Stimulated activated CD4-positive, alpha-beta T cell treated with anti-CD3 and anti-CD28 coated beads, Interleukin-1b, Interleukin-23, amount 100 ng/mL, for 48 hours (primary cell): Measurements from ENCODE around the gene ITPK1.

Experiments
- DNase-seq: peaks from one replicate; pipeline ENCODE4 v3.0.0-alpha.2; 2020

The ITPK1 gene

GRCh38 chr14:93006567-93007051 is 109.1 kb downstream of the ITPK1 start:
- no peak for DNase-seq

GRCh38 chr14:93005838-93006237 is 109.9 kb downstream of the ITPK1 start:
- no peak for DNase-seq

- no peak for DNase-seq
Observed at GRCh38 chr14:93005135-93005813, 110.5 kb downstream of the ITPK1 start.

GRCh38 chr14:93004699-93005082 is 111.0 kb downstream of the ITPK1 start:
- DNase-seq: no peak

- DNase-seq: no peak
Observed at GRCh38 chr14:93003945-93004698, 111.6 kb downstream of the ITPK1 start.

- no peak for DNase-seq
Observed at GRCh38 chr14:93002851-93003298, 112.8 kb downstream of the ITPK1 start.

- DNase-seq: no peak
Observed at GRCh38 chr14:93002049-93002448, 113.7 kb downstream of the ITPK1 start.

- no peak for DNase-seq
Observed at GRCh38 chr14:92998946-92999345, 116.8 kb downstream of the ITPK1 start.

- no peak for DNase-seq
Observed at GRCh38 chr14:92997343-92998061, 118.2 kb downstream of the ITPK1 start.

- DNase-seq: no peak
Observed at GRCh38 chr14:92995620-92996019, 120.1 kb downstream of the ITPK1 start.

- no peak for DNase-seq
Observed at GRCh38 chr14:92994942-92995341, 120.8 kb downstream of the ITPK1 start.

- DNase-seq: no peak
Observed at GRCh38 chr14:92994131-92994676, 121.5 kb downstream of the ITPK1 start.

GRCh38 chr14:92993302-92993701 is 122.4 kb downstream of the ITPK1 start:
- DNase-seq: no peak

- DNase-seq: no peak
Observed at GRCh38 chr14:92991536-92991935, 124.2 kb downstream of the ITPK1 start.

GRCh38 chr14:92990456-92991430 is 125.0 kb downstream of the ITPK1 start:
- DNase-seq: no peak

GRCh38 chr14:92988786-92989755 is 126.7 kb downstream of the ITPK1 start:
- no peak for DNase-seq

- DNase-seq: no peak
Observed at GRCh38 chr14:92987713-92988510, 127.8 kb downstream of the ITPK1 start.

GRCh38 chr14:92987148-92987570 is 128.6 kb downstream of the ITPK1 start:
- no peak for DNase-seq

GRCh38 chr14:92986254-92987147 is 129.2 kb downstream of the ITPK1 start:
- DNase-seq: no peak
